UCSD-AML1 (cell line): Measurements from ENCODE around the gene PTPRN2.
"Not testable (repeated sequence)": the region's sequence is repeated elsewhere in the genome, so short reads cannot be mapped to it uniquely, and the experiment has no call there.

ENCODE experiments used
- DNase-seq: peaks from one replicate; lab custom pipeline; 2025; ENCODE audit not compliant: unreplicated experiment; lab: John Stamatoyannopoulos, UW

PTPRN2 gene

DNA sequence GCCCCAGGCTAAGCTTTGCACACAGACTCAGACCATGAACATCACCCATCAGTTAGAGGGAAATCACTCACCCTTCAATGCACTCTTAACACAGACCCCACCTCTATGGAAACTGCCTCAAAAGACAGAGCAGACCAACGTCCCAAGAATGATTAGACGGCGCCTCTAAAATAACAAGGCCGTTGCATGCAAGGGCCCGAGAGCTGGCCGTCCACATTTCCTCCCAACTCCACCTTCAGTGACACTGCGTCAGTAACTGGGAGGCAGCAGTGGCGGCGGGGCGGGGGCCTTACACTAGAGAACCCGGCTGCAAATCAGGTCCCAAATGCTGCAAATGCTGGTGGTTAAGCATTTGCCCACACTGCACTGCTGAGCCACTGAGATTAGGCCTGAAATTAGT is 115.0 kb downstream of the PTPRN2 start:
- no peak for DNase-seq

DNA sequence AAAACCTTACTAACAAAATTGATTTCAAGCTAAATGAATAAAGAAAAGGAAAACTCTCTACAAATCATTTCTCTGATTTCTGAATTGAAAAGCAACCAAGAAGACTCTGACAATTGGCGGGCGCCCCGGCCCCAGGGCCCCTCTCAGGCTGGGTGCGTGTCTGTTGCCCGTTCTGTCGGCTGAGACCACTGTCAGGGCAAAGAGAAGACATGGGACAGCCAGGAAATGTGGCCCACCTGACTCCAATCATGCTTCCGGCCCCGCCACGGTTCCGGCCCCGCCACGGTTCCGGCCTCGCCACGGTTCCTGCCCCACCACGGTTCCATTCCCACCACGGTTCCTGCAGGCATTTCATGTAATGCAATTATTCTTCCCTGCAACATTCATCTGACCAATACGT is 115.9 kb downstream of the PTPRN2 start:
- DNase-seq = no peak

DNA sequence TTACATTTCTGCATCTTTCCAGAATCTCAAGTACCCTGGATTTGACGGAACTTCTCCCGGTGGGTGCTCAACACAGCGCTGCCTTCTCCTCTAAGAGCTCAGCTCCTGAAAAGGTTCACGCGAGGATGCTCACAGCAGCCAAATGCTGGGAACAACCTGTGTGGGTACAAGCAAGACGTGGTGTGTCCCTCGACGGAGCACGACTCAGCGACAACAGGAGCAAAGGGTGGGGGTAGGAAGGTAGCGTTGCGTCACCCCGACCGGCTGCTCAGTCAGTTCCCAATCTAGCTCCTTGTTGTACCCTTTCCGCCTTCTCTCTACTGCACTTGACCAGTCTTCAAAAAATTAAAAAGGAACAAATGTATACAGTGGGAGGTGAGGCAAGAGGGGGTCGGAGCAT is 117.3 kb downstream of the PTPRN2 start:
- no peak for DNase-seq

DNA sequence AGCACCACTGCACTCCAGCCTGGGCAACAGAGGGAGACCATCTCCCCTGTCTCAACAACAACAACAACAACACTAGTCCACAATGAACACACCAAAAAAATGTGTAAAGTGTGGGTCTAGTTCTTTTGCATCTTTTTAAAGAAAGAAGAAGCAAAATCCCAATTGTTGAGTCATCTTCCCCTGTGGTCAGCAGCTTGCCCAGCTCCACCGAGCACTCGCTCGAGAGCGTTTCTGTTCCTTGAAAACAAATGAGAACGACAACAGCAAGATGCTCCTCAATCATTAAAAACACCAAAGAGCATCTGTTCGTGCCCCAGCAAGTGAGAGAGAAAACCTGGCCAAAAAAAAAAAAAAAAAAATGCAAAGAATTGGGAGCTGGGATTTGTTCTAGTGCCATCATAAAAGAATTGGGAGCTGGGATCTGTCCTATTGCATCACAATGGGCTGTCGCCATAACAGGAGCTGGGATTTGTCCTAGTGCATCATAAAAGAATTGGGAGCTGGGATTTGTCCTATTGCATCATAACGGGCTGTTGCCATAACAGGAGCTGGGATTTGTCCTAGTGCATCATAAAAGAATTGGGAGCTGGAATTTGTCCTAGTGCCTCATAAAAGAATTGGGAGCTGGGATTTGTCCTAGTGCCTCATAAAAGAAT is 118.1 kb downstream of the PTPRN2 start:
- no peak for DNase-seq

DNA sequence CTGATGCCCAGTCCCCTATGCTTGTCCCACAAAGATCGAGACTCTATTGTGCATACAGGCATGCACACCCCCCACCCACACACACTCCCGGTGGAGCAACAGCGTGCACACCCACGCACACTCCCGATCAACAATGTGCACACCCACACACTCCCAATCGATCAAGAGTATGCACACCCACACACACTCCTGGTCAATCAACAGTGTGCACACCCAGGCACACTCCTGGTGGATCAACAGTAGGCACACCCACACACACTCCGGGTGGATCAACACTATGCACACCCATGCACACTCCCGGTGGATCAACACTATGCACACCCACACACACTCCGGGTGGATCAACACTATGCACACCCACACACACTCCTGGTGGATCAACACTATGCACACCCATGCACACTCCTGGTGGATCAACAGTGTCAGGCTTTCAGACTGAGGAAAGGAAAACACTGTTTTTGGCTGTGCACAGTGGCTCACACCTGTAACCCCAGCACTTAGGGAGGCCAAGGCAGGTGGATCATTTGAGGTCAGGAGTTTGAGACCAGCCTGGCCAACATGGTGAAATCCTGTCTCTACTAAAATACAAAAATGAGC is 118.8 kb downstream of the PTPRN2 start:
- DNase-seq = no peak

DNA sequence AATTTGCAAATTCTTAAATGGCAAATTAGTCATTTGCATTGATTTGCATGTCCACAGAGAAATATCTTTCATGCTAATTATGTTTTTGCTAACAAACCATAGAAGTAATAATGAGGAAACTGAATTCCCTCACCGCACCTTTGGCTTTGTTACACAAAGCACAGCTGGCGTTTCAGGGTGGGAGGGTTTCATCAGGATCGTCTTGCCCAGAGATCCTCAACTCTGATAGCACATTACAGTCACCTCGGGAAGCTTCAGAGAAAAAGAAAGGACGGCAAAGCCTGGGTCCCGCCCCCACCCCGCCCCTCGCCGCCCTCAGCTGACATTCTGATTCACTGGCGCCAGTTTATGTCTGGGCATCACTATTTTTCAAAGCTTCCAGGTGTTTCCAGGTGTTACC is 119.4 kb downstream of the PTPRN2 start:
- no peak for DNase-seq

DNA sequence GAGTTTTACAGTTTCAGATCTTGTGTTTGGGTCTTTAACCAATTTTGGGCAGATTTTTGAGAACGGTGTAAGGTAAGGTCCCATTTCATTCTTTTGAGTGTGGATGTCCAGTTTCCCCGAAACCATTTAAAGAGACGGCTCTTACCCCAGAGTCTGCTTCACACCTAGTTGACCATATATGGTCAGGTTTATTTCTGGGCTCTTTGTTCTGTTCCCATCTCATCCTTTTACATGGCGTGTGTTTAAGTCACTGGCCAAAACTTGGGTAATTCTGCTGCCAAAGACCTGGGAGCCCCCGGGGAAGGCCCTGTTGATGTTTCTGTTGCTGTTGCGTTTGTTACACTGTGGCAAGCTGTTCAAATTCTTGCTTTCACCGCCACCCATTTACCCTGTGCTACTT is 120.1 kb downstream of the PTPRN2 start:
- no peak for DNase-seq

DNA sequence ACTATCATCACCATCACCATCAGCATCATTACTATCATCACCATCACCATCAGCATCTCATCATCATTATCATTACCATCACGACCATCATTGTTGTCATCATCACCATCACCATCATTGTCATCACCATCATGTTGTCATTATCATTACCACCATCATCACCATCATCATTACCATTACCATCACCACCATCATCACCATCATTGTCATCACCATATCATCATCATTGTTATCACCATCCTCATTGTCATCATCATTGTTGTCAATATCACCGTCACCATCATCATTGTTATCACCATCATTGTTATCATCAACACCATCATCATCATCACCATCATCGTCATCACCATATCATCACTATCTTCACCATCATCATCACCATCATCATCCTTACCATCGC is 124.3 kb downstream of the PTPRN2 start:
- DNase-seq = no peak

DNA sequence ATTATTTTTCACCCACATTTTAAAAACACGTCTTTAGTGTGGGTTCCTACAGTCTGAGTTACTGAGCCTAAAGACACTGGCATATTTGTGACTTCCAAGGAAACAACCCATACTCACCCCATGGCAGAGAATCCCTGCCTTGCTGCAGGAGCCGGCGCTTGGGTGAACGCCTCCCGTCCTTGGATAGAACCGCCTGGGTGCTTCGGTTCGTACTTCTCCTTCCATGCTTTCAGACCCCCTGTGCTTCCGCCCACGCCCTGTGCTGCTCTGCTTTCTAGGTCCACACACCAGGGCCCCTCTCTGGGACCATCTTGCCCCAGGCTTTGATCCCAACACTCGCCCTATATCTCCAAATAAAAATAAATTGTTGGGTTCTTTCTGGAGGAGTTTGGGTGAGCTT is 125.8 kb downstream of the PTPRN2 start:
- no peak for DNase-seq

DNA sequence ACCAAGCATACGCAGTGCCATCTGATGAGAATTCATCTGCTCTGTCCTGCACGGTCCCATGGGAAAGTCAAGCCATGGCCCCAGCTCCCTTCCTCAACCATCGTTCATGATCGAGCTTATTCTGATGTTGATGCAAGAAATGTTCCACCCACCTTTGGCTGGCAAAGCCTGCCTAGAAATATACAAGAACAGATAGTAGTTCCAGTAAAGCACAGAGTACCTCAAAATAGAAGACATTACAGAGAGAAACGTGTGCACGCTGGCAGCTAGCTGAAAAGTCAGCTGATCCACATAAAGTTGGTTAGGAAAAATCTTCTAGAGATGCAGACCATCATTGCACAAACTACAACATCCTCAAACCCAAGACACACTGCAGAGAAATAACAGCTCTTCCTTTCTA is 127.0 kb downstream of the PTPRN2 start:
- no peak for DNase-seq

DNA sequence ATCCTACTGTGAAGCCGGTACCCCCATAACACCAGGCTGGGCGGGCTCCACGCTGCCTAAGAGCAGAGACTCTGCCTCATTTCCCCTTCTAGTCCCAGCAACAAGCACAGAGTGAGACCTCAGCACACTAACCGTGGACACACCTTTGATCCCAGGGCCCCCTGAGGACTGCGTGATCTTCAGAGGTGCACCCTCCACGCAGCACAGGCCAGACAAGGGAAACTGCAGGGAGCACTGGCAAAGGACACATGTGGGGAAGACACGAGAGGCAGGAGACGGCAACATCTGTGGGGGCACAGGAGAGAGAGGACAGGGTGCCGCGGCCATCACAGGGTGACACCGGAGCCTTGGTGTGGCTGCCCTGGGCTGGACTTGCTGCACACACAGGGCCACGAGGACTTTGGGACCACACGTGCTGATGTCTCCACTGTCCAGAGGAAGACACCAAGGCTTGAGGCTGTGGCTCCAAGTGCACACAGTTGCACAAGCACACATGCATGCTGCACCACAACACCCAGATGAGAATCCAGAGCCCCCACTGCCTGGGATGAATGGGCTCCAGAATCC is 128.8 kb downstream of the PTPRN2 start:
- no peak for DNase-seq

DNA sequence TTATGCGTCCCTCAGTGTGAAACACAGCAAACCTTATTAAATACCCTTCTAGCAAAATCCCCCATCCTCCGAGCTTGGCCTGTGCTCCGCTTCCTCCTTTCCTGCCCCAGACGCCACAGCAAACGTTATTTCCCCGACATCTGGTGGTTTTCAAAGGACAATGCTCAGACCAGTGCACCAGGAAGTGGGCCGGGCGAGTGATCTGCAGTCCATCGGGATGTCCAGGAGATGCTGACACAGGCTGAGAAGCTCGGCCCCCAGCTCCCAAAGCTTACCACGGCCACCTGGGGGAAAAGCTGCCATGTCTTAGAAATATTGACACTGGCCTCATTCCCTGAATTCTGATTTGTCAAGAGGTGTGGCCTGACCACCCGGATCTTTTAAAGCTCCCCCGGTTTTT is 129.5 kb downstream of the PTPRN2 start:
- no peak for DNase-seq

DNA sequence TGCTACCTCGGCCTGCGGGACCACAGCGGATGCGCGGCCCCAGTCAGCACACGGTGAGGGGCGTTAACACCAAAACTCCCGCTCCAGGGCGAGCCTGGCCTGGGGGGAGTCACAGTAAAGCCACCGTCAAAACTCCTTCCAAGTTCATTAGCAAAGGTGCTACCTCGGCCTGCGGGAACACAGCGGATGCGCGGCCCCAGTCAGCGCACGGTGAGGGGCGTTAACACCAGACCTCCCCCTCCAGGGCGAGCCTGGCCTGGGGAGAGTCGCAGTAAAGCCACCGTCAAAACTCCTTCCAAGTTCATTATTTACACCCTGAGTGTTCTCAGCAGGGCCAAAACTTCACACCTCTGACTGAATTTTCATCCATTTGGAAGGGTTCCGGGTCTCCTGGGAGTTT is 130.0 kb downstream of the PTPRN2 start:
- not testable (repeated sequence) for DNase-seq

DNA sequence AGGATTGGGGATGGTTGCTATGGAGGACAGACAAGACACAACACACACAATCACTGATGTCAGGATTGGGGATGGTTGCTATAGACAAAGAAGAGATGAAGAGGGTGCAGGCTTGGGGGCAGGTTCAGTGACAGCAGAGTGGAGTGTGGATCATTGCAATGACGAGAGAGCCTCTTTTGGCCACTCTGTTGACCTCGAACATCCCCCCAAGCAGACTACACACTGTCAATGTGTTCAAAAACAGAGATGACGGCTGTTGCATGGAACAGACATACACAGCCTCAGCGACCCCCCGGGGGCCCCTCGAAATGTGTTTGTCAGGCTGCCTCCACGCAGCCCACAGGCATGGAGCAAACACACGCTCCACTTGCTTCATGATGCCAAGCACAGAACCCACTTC is 133.0 kb downstream of the PTPRN2 start:
- no peak for DNase-seq

DNA sequence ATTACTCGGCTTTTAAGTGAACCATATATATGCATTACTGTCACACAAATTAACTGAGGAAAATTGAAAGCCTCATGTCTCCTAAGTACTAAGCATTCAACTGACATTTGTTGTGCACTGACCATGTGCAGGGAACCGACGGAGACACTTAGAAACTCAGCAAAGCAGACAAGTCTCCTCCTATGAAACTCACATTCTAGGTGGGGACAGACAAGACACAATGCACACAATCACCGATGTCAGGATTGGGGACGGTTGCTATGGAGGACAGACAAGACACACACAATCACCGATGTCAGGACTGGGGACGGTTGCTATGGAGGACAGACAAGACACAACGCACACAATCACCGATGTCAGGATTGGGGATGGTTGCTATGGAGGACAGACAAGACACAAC is 134.0 kb downstream of the PTPRN2 start:
- DNase-seq = no peak

DNA sequence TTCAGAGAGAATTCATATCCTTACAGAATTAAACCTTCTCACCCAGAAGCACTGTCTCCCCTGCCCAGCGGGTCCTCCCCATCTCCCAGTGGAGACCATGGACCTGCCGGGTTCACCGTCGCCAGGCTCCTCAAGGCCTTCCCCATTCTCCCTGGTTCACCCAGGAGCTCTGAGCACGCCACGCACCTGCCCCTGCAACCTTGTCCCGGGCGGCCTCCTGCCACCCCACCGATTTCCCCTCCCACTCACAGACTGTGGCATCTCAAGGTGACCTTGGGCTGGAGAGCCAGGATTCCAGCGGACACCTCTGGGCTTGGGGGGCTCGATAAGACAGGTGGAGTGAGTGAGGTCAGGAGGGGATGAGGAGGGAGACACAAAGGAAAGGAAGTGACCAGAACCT is 135.3 kb downstream of the PTPRN2 start:
- DNase-seq = no peak

DNA sequence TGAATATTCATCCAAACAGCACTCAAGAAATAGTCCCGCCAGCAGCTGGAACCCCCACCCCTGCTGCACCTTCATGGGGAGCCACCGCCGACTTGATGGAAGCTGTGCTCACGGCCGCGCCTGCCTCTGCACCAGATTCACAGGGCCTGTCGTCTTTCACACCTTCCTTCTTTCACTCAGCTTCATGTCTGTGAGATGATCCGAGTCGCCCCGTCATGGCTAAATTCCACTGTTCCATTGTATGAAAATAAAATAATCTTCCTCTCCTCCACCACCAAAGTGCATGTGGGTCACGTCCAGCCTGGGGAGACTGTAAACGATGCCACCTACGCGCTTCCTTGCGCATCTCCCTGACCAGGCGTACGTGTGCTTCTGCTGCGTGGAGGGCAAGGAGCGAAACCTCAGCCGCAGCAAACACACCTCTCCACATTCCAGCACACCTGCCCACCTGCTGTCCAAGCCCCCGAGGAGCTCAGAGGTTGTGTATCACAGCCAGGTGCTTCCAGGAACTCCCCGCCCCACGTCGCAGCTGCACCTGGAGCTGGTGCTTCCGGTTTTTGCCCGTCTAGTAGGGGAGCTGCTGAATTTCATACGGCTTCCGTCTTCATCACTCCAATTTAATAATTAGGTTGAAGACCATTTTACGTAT is 137.0 kb downstream of the PTPRN2 start:
- no peak for DNase-seq

DNA sequence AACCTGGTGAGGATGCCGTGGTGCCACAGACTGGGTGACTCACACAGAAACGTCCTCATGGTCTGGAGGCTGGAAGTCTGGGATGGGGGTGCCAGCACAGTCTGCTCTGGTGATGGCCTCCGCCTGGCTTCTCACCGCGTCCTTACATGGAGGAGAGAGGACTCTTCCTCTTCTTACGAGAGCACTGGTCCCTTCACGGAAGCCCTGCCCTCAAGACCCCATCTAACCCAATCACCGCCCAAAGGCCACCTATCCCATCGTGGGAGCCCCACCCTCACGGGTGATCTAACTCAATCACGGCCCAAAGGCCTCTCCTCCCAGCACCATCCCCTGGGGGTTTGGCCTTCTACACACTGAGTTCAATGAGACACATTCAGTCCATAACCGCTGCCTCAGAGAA is 137.7 kb downstream of the PTPRN2 start:
- DNase-seq = no peak

DNA sequence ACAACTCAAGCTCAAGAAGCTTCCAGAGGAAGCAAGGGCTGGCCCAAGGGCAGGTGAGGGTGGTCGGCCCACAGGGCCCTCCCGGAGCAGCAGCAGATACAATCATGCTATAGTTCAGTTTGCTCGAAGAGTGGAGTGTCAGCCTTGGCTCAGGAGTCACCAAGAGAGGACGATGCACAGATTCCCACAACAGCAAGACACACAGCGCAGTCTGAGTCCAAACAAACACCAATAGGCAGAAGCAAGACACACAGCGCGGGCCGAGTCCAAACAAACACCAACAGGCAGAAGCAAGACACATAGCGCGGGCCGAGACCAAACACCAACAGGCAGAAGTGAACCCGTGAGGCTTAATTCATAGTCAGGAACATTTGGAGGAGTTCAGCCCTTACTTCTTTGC is 138.4 kb downstream of the PTPRN2 start:
- DNase-seq = no peak

DNA sequence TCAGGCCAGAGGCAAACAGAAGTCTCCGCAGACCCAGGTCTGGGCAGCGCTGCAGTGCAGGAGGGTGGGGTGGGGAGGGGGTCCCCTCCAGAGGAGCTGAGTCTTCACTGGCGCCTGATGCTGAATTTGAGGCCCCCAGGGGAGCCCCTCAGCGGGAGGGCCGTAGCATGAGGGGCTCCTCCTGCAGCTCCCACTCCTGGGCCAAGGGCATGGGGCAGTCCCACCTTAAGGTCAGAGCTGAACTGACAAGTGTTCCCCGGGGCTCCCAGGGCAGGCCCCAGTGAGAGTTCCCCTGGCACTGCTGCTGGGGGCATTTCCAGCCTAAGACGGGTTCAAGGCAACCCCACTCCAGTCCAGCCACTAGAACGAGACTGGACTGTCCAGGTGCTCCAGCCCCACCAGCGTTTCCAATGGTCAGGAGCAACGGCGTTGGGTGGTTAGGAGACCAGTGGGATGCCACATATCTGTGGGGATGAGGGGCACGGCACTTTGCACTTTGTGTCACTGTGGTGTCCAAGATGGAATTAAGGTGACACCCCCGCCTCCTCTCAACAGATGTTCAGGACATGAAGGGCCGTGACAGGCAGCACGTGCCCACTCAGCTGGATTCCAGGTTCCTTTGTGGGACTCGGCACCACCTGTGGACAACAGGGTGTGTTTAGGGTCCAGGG is 139.1 kb downstream of the PTPRN2 start:
- DNase-seq = no peak

DNA sequence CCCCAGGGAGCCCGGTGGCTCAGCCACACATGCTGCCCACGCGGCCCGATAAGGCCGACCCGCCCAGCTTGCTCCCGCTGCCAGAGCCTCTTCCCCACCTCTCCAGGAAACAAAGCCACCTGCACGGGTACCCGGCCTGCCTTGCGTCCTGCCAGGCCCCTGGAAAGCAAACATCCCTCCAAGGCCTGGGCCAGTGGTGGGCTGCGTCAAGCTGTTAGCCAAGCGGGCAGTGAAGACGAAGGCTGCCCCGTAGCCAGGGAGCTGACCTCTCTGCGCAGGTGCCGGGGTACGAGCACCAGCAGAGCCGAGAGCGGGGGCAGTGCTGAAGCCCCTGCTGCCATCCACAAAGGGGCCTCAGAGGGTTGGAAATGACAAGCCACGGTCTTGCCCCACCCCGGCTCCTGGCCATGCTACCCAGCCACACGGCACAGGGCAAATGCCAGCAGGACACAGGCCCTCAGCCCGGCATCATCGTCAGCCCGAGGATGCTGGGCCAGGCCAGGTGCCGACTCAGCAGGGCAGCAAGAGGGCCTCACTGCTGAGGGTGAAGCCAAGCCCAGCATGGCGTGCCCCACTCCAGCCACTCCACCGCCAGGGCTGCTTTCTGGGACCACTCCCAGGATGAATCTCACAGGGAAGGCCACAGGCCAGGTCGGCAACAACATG is 140.0 kb downstream of the PTPRN2 start:
- no peak for DNase-seq
